Measurements from ENCODE around the gene NUDT8.
"Not testable (repeated sequence)": the region's sequence is repeated elsewhere in the genome, so short reads cannot be mapped to it uniquely, and the experiment has no call there.

The NUDT8 gene

DNA sequence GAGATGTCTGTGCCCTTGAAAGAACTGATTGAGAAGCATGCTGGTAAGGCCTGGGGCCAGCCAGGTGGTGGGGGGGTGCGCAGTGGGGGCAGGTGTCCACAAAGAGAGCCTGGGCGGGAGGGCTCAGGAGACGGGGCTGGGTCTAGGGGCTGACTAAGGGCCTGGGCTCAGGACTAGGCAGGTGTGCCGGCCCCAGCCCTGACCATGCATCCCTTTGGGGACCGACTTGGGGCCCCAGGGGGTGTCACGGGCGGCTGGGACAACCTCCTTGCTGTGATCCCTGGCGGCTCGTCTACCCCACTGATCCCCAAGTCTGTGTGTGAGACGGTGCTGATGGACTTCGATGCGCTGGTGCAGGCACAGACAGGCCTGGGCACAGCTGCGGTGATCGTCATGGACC is 18.6 kb downstream of the NUDT8 start:
- no peak for DNase-seq

DNA sequence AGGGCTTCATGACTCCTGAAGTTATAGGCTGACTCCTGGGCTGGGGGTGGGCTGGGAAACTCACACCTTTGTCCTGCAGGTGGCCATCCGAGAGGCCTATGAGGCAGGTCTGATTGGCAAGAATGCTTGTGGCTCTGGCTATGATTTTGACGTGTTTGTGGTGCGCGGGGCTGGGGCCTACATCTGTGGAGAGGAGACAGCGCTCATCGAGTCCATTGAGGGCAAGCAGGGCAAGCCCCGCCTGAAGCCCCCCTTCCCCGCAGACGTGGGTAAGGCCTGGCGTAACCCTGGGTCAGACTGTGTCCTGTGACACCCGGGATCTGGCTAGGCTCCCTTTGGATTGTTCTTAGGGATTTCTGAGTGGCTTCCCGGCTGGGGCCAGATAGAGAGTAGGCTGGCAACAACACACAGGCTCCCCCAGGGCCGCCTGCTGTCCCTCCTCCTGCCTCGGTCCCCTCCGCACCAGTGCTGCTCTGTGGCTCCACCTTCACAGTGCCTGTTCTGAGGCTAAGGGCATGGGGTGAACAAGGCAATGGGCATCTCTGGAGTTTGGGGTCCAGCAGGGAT is 19.4 kb downstream of the NUDT8 start:
- no peak for DNase-seq

DNA sequence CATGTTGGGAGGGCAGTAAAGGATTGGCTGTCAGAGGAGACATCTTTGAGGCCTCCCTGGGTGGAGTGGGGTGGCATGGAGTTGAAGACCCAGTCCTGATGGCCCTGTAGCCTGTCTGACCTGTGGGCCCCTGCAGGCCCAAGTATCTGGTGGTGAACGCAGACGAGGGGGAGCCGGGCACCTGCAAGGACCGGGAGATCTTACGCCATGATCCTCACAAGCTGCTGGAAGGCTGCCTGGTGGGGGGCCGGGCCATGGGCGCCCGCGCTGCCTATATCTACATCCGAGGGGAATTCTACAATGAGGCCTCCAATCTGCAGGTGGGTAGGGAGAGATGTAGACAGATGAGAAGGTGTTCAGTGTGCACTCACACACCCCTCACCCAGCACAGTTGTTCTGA is 20.4 kb downstream of the NUDT8 start:
- no peak for DNase-seq

DNA sequence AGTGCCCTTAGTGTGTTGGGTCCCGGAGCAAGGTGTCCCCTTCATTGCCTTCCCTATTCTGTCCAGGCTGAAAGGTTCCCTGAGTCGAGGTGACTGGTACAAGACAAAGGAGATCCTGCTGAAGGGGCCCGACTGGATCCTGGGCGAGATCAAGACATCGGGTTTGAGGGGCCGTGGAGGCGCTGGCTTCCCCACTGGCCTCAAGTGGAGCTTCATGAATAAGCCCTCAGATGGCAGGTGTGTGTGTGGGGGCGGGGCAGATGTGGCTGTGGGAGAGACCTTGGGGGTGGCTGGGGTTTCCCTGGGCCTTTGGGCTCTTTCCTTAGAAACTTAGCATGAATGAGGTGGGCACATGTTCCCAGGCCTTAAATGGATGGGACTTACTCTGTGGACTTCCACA is 21.3 kb downstream of the NUDT8 start:
- DNase-seq: no peak

DNA sequence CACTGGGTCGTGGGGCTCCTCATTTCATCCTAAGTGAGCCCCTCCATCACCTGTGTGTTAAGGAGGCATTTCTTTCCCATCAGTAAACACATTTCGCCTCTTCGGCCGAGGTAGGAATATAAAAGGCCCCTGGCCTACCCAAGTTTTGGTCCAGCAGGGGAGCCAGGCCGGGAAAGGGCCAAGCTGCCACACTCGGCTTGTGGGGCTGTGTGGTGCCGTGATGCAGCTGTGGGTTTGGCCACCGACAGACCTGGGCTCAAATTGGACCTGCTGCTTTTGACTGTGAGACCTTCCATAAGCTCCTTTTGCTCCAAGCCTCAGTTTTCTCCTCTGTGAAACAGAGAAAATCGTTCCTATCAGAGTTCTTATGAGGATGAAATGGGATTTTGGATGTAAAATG is 22.2 kb downstream of the NUDT8 start:
- DNase-seq: no peak

DNA sequence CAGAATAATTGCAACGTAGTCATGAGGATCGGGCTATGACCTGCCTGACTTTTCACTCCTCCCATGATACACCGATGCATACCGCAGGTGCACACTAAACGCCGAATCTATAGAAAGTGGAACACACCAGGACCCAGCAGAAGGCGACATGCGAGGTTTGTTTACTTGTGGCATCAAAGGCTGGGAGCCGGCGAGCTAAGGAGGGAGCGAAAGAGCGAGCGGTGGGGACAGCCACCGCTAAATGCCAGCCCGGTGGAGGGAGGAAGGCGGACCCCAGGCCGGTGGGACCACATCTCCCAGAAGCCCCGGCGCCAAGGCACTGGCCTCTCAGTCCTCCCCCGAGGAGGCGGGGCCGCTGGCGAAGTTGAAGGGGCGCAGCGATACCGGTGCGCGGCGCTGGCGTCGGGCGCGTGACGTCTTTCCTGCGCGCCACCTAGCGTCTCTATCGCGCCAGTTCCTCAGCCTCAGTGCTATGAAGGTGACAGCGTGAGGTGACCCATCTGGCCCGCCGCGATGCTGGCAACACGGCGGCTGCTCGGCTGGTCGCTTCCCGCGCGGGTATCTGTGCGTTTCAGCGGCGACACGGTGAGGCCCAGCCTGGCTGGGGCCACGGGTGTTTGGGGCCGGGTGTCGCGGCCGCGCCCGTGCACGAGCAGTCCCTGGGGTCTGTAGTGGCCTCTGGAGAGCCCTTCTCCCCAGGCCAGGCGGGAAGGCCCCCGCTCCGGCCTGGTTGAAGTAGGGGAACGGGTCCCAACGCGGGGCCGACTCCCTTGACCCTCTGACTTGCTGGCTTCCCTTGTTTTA is 23.0 kb downstream of the NUDT8 start, which contains the start of gene NDUFV1:
TSS of gene NDUFV1 (plus strand) at position 445 of the 804 bp plus-strand sequence. CDS start at position 514, 69 bp downstream.
- DNase-seq: peak; percentile 97

DNA sequence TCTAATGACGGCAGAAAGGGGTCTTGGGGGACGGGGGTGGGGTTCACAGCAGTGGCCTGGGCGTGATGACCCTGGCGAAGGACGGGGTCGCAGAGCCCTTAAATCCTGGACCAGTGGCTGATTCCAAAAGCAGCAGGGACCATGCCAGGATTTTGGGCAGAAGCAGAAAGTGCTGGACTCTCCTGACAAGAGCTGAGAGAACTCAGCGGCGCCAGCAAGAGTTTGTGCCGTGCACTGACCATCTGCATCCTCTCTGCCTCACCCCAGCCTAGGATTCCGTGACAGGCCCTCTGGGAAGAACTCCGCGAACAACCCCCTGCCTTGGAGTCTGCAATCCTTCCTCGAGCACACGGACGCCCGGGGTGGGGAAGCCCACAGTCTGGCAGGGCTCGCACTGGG is 23.6 kb downstream of the NUDT8 start:
- DNase-seq: no peak

DNA sequence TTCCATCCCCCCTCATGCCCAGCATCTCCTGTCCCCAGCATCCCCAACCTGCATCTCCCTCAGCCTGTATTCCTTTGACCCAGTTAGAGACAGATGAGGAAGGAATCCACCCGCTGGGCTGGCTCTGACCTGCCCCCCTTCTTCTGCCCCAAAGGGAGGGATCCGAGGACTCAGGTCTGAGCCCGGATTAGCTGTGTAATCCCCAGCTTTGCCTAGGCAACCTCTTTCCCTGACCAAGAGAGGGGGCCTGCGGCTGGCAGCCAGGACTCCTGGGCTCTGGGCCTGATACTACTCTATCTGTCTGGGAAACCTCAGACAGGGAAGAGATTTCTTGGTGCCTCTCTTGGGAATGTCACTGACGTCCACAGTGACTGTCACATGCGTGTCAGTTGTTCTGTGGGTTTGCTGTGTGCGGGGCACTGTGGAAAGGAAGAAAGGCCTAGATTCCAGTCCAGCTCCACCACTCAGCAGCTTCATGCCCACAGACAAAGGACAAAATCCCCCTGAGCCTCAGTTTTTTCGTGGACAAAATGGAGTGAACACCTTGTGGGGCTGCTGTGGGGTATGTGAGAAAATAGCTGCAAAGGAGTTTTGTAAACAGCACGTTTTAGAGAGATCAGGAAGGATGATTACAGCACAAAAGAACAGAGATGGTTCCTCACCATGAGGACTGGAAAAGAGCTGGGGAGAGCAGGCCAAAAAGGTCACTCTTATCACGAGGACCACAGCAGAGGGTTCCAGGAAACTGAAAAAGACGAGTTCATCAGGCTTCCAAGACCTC is 24.3 kb downstream of the NUDT8 start:
- DNase-seq: no peak

DNA sequence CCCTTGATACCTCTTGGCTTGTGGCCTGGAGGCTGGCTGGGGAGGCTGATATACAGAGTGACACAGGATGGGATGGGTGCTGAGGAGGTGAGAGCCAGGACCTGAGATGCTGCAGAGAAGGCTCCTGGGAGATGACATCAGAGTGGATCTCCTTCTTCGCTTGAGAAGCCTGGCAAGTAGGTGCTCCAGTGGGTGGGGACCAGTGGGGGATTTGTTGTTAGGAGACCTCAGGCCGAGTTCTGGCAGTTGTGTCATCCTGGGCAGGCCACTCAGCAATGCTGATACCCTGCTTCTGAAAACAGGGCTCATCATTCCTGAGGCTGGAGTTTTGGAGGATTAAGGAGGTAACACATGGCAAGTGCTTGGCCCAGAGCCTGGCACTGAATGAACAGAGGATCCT is 24.9 kb downstream of the NUDT8 start:
- DNase-seq: no peak

DNA sequence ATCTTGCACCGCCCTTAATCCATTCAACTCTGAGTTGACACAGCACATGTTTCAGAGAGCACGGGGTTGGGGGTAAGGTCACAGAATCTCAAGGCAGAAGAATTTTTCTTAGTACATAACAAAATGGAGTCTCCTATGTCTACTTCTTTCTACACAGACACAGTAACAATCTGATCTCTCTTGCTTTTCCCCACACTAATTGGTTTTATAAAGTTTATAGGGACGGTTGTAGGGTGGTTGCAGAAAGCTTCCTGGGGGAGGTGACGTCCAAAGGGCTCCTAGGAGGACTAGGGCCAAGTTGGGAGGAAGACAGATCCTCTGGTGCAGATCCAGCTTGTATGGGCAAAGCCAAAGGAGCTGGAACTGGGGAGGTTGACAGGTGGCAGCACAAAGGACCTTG is 25.6 kb downstream of the NUDT8 start:
- DNase-seq: not testable (repeated sequence)

DNA sequence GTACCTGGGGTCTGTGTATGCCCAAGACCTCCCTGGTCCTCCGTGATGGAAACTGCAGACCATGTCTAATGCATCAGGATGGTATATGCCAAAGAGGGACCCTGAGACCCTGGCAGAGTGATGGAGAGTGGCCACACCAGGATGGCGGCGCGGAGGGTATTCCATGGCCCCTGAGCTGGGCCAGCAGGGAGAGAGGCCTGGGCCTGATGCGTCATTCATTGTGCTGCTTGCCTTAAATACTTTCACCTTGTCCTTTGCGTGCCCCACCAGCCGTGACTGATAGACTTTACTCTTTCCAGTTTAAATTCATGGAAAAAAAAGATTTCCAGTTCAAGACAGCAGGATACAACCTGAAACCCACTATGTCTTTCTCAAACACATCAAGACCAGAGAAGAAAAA is 28.6 kb downstream of the NUDT8 start:
- DNase-seq: no peak

DNA sequence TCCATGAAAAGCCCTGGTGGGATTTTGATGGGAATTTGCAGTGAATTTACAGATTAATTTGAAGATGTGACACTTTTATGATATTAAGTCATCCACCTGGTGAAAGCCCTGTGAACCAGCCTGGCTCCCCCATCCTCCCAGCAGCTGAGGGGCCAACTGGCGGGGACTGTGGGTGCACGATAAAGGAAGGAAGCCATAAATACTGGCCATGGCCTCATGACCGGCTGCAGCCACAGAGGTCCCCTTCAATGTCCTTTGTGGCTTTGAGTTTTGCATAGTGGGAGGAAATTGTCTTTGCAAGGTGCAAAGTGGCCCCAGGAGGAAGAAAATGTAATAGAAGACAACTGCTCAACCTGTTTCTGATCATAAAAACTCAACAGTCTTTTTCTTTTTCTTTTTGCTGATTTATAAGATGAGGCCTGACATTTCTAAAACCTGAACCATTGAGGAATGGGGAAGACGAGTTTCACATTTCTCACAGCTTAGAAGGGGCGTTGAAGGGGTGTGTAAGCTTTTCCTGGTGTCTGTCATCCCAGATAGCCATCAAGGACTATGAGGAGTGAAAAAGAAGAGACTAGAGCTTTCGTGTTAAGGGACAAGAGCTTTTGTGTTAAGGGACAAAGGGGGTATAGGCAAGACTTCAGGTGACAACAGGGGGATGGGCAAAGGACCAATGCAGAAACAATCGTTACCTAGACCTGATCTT is 29.3 kb downstream of the NUDT8 start:
- no peak for DNase-seq

DNA sequence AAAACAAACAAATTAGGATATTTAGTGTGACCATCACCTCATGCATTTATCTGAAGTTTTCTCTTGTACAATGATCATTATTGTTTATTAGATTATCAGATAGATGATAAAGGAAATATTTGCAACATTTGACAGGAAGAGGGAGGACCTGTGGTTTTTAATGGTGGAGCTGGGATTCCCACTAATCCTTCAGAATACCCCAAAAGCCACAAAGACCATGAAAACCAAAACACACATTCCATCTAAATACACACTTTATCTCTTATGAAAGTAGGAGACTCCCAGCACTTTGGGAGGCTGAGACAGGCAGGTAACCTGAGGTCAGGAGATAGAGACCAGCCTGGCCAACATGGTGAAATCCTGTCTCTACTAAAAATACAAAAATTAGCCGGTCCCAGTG is 30.6 kb downstream of the NUDT8 start:
- DNase-seq: no peak

DNA sequence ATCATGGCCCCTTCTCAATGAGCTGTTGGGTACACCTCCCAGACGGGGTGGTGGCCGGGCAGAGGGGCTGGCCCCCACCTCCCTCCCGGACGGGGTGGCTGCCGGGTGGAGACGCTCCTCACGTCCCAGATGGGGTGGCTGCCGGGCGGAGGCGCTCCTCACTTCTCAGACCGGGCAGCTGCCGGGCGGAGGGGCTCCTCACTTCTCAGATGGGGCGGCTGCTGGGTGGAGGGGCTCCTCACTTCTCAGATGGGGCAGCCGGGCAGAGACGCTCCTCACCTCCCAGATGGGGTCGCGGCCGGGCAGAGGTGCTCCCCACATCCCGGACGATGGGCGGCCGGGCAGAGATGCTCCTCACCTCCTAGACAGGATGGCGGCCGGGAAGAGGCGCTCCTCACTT is 31.8 kb downstream of the NUDT8 start:
- DNase-seq: not testable (repeated sequence)

DNA sequence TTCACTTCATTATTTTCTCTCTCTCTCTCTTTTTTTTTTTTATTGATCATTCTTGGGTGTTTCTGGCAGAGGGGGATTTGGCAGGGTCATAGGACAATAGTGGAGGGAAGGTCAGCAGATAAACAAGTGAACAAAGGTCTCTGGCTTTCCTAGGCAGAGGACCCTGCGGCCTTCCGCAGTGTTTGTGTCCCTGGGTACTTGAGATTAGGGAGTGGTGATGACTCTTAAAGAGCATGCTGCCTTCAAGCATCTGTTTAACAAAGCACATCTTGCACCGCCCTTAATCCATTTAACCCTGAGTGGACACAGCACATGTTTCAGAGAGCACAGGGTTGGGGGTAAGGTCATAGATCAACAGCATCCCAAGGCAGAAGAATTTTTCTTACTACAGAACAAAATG is 32.3 kb downstream of the NUDT8 start:
- DNase-seq: not testable (repeated sequence)

DNA sequence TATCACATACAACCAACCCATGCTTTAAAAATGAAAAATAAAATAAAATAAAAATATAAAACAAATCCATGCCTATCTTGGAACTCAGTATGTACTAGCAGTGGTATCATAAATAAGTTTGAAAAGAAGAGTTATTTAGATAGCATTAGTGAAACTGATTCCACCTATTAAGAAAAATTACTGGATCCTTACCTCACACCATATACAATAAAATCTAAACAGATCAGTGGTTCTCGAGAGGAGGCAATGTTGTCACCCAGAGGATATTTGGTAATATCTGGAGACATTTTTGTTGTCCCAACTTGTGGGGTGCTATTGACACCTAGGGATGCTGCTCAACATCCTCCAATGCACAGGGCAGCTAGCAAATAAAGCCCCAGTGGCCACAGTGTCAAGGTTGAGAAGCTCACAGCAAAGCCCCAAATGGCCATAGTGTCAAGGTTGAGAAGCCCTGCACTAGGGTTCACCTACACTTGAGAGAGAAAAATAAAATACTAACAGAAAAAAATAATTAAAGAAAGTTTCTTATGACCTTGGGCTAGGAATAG is 32.9 kb downstream of the NUDT8 start:
- DNase-seq: no peak

DNA sequence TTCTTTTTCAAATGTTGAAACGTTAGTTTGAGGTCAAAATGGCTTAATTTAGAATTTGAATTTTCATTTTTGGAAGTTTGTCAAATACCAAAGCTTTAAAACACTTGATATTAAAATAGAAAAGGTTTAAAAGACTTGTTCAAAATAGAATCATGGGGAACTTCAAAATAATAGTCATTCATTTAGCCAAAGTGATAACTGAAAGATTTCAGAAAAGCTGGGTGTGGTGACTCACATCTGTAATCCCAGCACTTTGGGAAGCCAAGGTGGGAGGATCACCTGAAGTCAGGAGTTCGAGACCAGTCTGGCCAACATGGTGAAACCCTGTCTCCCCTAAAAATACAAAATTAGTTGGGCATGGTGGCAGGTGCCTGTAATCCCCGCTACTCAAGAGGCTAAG is 35.3 kb downstream of the NUDT8 start:
- no peak for DNase-seq

DNA sequence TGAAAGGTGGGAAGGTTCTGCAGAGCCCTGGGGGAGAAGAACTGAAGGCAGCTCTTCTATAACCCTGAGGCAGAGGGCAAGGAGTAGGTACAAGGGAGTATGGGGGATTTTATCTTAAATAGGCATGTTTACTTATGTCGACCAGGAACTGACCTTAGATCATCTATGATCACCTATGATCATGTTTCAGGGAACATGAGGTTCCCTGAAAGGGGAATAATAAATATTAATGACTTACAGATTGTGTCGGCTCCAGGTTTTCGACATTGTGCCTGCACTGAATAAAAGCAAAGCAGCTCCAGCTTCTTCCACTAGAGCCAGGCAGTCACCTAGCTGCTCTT is 36.2 kb downstream of the NUDT8 start:
- DNase-seq: no peak

DNA sequence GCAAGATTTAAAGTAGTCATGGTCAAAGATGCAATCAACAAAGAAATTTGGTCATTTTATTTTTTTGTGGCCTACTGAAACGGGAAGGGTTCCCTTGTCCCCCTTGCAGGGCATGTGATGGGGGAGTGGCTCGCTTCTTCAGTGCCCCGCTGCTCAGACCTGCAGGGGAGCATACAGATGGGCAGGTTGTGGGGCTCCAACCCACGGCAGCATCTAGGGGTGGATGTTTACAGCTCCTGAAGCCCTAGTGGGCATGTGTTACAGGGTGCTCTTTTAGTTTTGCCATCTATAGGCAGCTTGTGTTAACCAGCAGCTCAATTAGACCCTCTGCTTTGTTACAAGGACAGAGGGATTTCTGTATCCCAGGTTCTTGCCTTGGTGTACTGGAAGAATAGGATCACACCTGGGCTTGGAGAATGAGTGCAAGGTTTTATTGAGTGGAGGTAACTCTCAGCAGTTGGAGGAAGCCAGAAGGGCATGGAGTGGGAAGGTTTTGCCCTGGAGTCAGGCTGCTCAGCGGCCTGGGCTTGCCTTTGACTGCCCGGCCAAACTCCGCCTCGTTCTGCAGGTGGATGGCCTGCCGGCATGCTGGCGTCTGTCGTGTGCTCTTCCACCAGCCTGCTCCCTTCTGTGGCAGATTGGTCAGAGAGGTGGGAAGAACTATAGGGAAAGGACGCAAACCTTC is 36.7 kb downstream of the NUDT8 start:
- DNase-seq: no peak

DNA sequence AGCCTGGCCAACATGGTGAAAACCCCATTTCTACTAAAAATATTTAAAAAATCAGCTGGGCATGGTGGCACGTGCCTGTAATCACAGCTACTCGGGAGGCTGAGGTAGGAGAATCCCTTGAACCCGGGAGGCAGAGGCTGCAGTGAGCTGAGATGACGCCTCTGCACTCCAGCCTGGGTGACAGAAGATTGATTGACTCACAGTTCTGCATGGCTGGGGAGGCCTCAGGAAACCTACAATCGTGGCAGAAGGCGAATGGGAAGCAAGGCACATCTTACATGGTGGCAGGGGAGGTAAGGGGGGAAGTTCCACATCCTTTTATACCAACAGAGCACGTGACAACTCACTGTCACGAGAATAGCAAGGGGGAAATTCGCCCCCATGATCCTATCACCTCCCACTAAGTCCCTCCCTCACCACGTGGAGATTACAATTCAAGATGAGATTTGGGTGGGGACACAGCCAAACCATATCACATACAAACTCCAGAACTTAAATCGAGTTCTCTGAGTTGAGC is 40.8 kb downstream of the NUDT8 start:
- DNase-seq: not testable (repeated sequence)

DNA sequence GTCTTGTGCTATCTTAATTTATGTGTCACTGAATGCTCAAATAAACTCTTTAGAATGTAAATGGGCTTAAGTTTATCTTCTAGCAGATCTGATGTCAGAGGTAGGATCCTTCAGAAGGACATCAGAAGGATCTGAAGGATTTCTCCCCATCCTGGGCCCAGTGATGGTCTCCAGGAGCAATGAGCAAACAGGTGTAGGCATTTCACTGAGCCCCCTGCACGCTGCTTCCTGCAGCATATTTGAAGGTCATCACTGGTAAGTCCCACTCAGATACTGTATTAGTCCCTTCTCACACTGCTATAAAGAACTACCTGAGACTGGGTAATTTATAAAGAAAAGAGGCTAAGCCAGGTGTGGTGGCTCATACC is 41.6 kb downstream of the NUDT8 start:
- no peak for DNase-seq

DNA sequence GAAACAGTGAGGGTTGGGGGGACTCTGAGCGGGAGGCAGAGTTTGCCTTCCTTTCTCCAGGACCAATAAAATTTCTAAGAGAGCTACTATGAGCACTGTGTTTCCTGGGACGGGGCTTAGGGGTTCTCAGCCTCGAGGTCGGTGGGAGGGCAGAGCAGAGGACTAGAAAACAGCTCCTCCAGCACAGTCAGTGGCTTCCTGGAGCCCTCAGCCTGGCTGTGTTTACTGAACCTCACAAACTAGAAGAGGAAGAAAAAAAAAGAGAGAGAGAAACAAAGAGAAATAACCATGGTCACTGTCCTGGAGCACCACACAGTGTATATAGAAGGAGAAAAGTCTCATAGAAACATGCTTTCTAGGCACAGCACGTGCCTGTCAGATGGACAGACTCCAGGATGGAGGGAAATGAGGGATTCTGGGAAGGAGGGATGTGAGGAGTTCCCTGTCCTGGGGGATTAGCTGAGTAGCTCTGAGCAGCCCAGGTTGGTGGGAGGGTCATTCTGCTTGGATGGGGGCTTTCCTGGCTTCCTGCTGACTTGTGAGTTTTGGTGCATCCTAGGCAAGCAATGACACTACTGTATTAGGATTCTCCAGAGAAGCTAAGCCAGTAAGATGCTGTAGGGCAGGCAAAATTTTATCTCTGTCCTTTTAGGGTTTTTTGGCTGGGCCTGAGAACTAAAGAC is 43.0 kb downstream of the NUDT8 start:
- no peak for DNase-seq
